SK-N-SH treated with all-trans-retinoic acid at 6 μM for 48 hours (cell line): Measurements from ENCODE around the gene PDCD1LG2.

Source experiments
- CREB5 ChIP-seq: fragments of 250-450 bp; sonication (Bioruptor Pico); IDR thresholded peaks from 2 replicates; pipeline ENCODE4 v1.5.1; 2020; ENCODE audit warnings: low read depth, mild to moderate bottlenecking, moderate library complexity
- GLIS3 ChIP-seq: fragments of 250-450 bp; sonication (Bioruptor Pico); IDR thresholded peaks from 2 replicates; pipeline ENCODE4 v1.5.0; 2020; ENCODE audit warnings: mild to moderate bottlenecking, moderate library complexity
- ISL1 ChIP-seq: fragments of 250-450 bp; sonication (Bioruptor Pico); IDR thresholded peaks from 2 replicates; pipeline ENCODE4 v2.1.2; 2022; ENCODE audit warnings: mild to moderate bottlenecking, moderate library complexity
- OSR1 ChIP-seq: fragments of 250-450 bp; sonication (Bioruptor Pico); IDR thresholded peaks from 2 replicates; pipeline ENCODE4 v1.8.0; 2022; ENCODE audit warnings: moderate library complexity, mild to moderate bottlenecking, inconsistent platforms
- PATZ1 ChIP-seq: fragments of 250-450 bp; sonication (Bioruptor Pico); IDR thresholded peaks from 2 replicates; pipeline ENCODE4 v1.8.0; 2020; ENCODE audit warnings: mild to moderate bottlenecking, moderate library complexity, borderline replicate concordance
- POU6F1 ChIP-seq: fragments of 250-450 bp; sonication (Bioruptor Pico); IDR thresholded peaks from 2 replicates; pipeline ENCODE4 v1.8.0; 2021; ENCODE audit warnings: low read depth, mild to moderate bottlenecking, moderate library complexity, borderline replicate concordance
- PPARA ChIP-seq: fragments of 250-450 bp; sonication (Bioruptor Pico); IDR thresholded peaks from 2 replicates; pipeline ENCODE4 v1.5.0; 2020; ENCODE audit warnings: mild to moderate bottlenecking, borderline replicate concordance
- RARB ChIP-seq: fragments of 250-450 bp; sonication (Bioruptor Pico); IDR thresholded peaks from 2 replicates; pipeline ENCODE4 v1.8.0; 2021; ENCODE audit warnings: mild to moderate bottlenecking, moderate library complexity
- SNAI2 ChIP-seq: fragments of 250-450 bp; sonication (Bioruptor Pico); IDR thresholded peaks from 2 replicates; pipeline ENCODE4 v1.5.0; 2020; ENCODE audit warnings: mild to moderate bottlenecking, moderate library complexity
- TSHZ2 ChIP-seq: fragments of 250-450 bp; sonication (Bioruptor Pico); IDR thresholded peaks from 2 replicates; pipeline ENCODE4 v1.5.0; 2020; ENCODE audit warnings: mild to moderate bottlenecking, moderate library complexity
- ZC3H10 ChIP-seq: fragments of 250-450 bp; sonication (Bioruptor Pico); IDR thresholded peaks from 2 replicates; pipeline ENCODE4 v1.5.1; 2021; ENCODE audit warnings: mild to moderate bottlenecking, moderate library complexity
- ZFP3 ChIP-seq: fragments of 250-450 bp; sonication (Bioruptor Pico); IDR thresholded peaks from 2 replicates; pipeline ENCODE4 v1.5.0; 2020; ENCODE audit warnings: mild to moderate bottlenecking, moderate library complexity
- ZFP30 ChIP-seq: fragments of 450-650 bp; formaldehyde crosslinking; IDR thresholded peaks from 2 replicates; pipeline ENCODE4 v1.5.0; 2022; ENCODE audit warnings: mild to moderate bottlenecking, moderate library complexity
- ZNF565 ChIP-seq: fragments of 450-650 bp; formaldehyde crosslinking; conservative IDR thresholded peaks from 2 replicates; pipeline ENCODE4 v1.5.0; 2020; ENCODE audit warnings: low read depth, mild to moderate bottlenecking, moderate library complexity

- TF ChIP-seq PATZ1 (CRISPR knock-in tag) (no peak), SNAI2 (no peak), OSR1 (CRISPR knock-in tag) (no peak), ISL1 (CRISPR knock-in tag) (no peak), ZFP3 (CRISPR knock-in tag) (no peak), POU6F1 (CRISPR knock-in tag) (no peak), ZFP30 (CRISPR knock-in tag) (no peak), TSHZ2 (CRISPR knock-in tag) (no peak), GLIS3 (no peak), PPARA (CRISPR knock-in tag) (no peak), RARB (no peak), CREB5 (CRISPR knock-in tag) (no peak), ZC3H10 (CRISPR knock-in tag) (no peak), ZNF565 (no peak)
Measured at GRCh38 chr9:5560443-5561100, 50.2 kb downstream of the PDCD1LG2 start.
